OCI-LY7 (cell line): Measurements from ENCODE around the gene CPPED1. TPM values are rescaled to one million over a fixed set of nuclear protein-coding genes. Genes with fewer than 3 reads are reported as not detected.

ENCODE experiments used
- BruUV-seq: library from RNA; stranded (reverse); fragments of 400-500 nt; replicated peaks from 2 replicates; lab custom pipeline; 2021; lab: Mats Ljungman, UMichigan
- CTCF ChIA-PET: fragments of 300-600 bp; sonication (Branson Sonifier 250); formaldehyde crosslinking; loops from one replicate; lab custom pipeline; 2022; ENCODE audit warnings: antibody characterized with exemption; ENCODE audit not compliant: unreplicated experiment; lab: Charles Lee
- POLR2A ChIA-PET: fragments of 300-600 bp; sonication (Branson Sonifier 250); formaldehyde crosslinking; loops from one replicate; lab custom pipeline; 2022; ENCODE audit warnings: antibody characterized with exemption; lab: Charles Lee
- DNase-seq: peaks from one replicate; pipeline ENCODE4 v3.0.0-alpha.2; 2015; ENCODE audit warnings: low spot score
- H2AFZ ChIP-seq: fragments of 200-600 bp; sonication (generic), shearing (Covaris generic); 2 replicates; pipeline ENCODE4 v1.6.1; 2014; ENCODE audit warnings: mild to moderate bottlenecking, antibody characterized with exemption, low read length, moderate library complexity
- H3K27ac ChIP-seq: fragments of 200-600 bp; sonication (generic); 2 replicates; pipeline ENCODE4 v1.5.1; 2014; ENCODE audit warnings: mixed run types, low read depth, mild to moderate bottlenecking, moderate library complexity, low read length, inconsistent platforms; ENCODE audit not compliant: poor library complexity, severe bottlenecking
- H3K36me3 ChIP-seq: fragments of 200-600 bp; sonication (generic); 2 replicates; pipeline ENCODE4 v1.6.1; 2014; ENCODE audit warnings: mild to moderate bottlenecking, antibody characterized with exemption, low read length, moderate library complexity, mixed read lengths; ENCODE audit not compliant: insufficient read depth
- H3K4me1 ChIP-seq: fragments of 200-600 bp; sonication (generic); 2 replicates; pipeline ENCODE4 v1.5.1; 2014; ENCODE audit warnings: mild to moderate bottlenecking, low read length; ENCODE audit not compliant: insufficient read depth, poor library complexity, severe bottlenecking
- H3K4me2 ChIP-seq: fragments of 200-600 bp; sonication (generic); 2 replicates; pipeline ENCODE4 v1.6.1; 2014; ENCODE audit warnings: mild to moderate bottlenecking, low read length
- H3K4me3 ChIP-seq: fragments of 200-600 bp; sonication (generic); 2 replicates; pipeline ENCODE4 v1.5.1; 2014; ENCODE audit warnings: mild to moderate bottlenecking, low read depth, low read length; ENCODE audit not compliant: poor library complexity, severe bottlenecking
- H3K79me2 ChIP-seq: fragments of 200-600 bp; sonication (generic); 2 replicates; pipeline ENCODE4 v1.6.1; 2016; ENCODE audit warnings: low read depth, mild to moderate bottlenecking, low read length, moderate library complexity, mixed read lengths; ENCODE audit not compliant: insufficient read depth
- H3K9me2 ChIP-seq: fragments of 200-600 bp; sonication (generic); 2 replicates; pipeline ENCODE4 v1.6.1; 2016; ENCODE audit warnings: mild to moderate bottlenecking, low read length, mixed read lengths; ENCODE audit not compliant: insufficient read depth
- H3K9me3 ChIP-seq: fragments of 200-600 bp; sonication (generic); 2 replicates; pipeline ENCODE4 v1.6.1; 2014; ENCODE audit warnings: mild to moderate bottlenecking, mixed run types, low read length, mixed read lengths
- H4K20me1 ChIP-seq: fragments of 200-600 bp; sonication (generic); 2 replicates; pipeline ENCODE4 v1.6.1; 2014; ENCODE audit warnings: mild to moderate bottlenecking, antibody characterized with exemption, low read length, moderate library complexity, mixed read lengths; ENCODE audit not compliant: insufficient read depth
- EZH2phosphoT487 ChIP-seq: fragments of 200-600 bp; sonication (generic); IDR thresholded peaks from 2 replicates; pipeline ENCODE4 v1.6.1; 2018; ENCODE audit warnings: low read depth, borderline replicate concordance, mild to moderate bottlenecking, mixed run types, antibody characterized with exemption, low read length, moderate library complexity, mixed read lengths
- intact Hi-C: fragments of 100-400 bp; cut with micrococcal nuclease; formaldehyde crosslinking; loops from one replicate; pipeline ENCODE4 v1.10.0; 2022; ENCODE audit not compliant: unreplicated experiment
- total RNA-seq, 2 experiments: library from RNA; depleted of rRNA in 1 of 2; stranded (reverse); fragments of >200 nt in 1 of 2; shearing (Covaris generic) in 1 of 2; gene quantifications; 2 replicates each; pipeline ENCODE4 v1.2.3, GENCODE V29; 2014 to 2022
- TF ChIP-seq, protein P1 (sequence below): fragments of 200-600 bp; sonication (generic); conservative IDR thresholded peaks from 2 replicates; pipeline ENCODE4 v1.5.1; 2014; ENCODE audit warnings: mild to moderate bottlenecking, antibody characterized with exemption, low read length, moderate library complexity, mixed read lengths

The CPPED1 gene
- total RNA-seq, 2 experiments from 2014 or later = 8.6 to 14.2 TPM

- no peak for DNase-seq
Measured at GRCh38 chr16:12744860-12745259, 58.8 kb downstream of the CPPED1 start.

GRCh38 chr16:12742741-12743140 lies 60.9 kb downstream of the CPPED1 start:
- TF ChIP-seq EZH2phosphoT487 = no peak
- TF ChIP-seq, protein P1, sequence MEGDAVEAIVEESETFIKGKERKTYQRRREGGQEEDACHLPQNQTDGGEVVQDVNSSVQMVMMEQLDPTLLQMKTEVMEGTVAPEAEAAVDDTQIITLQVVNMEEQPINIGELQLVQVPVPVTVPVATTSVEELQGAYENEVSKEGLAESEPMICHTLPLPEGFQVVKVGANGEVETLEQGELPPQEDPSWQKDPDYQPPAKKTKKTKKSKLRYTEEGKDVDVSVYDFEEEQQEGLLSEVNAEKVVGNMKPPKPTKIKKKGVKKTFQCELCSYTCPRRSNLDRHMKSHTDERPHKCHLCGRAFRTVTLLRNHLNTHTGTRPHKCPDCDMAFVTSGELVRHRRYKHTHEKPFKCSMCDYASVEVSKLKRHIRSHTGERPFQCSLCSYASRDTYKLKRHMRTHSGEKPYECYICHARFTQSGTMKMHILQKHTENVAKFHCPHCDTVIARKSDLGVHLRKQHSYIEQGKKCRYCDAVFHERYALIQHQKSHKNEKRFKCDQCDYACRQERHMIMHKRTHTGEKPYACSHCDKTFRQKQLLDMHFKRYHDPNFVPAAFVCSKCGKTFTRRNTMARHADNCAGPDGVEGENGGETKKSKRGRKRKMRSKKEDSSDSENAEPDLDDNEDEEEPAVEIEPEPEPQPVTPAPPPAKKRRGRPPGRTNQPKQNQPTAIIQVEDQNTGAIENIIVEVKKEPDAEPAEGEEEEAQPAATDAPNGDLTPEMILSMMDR = no peak
- no peak for DNase-seq
- H3K4me1 ChIP-seq = no peaks in the 10 kb centered on the region
- no TSS peak for BruUV-seq
- H3K4me2 ChIP-seq = no peak overlapping the region
- no peaks in the 10 kb centered on the region for H4K20me1 ChIP-seq
- H2AFZ ChIP-seq = no peak overlapping the region
- H3K9me3 ChIP-seq = peaks cover 11% of the 10 kb centered on the region
- H3K79me2 ChIP-seq = no peaks in the 10 kb centered on the region
- intact Hi-C loops = no loop called here
- H3K4me3 ChIP-seq = no peak overlapping the region
- no peak overlapping the region for H3K27ac ChIP-seq
- ChIA-PET POLR2A (no interaction called here), CTCF (no interaction called here)
- H3K36me3 ChIP-seq = peaks cover 8% of the 10 kb centered on the region; the same call in 1 of the 2 replicates
- H3K9me2 ChIP-seq = no peaks in the 10 kb centered on the region

More at GRCh38 chr16:12744860-12745259, 58.8 kb downstream of the CPPED1 start:
- Histone ChIP-seq H3K36me3 (peaks cover 8% of the 10 kb centered on the region; the same call in 1 of the 2 replicates), H3K27ac (no peak overlapping the region), H2AFZ (no peak overlapping the region), H3K9me2 (no peaks in the 10 kb centered on the region), H3K4me1 (no peaks in the 10 kb centered on the region), H4K20me1 (no peaks in the 10 kb centered on the region), H3K79me2 (no peaks in the 10 kb centered on the region), H3K9me3 (peaks cover 11% of the 10 kb centered on the region), H3K4me2 (no peak overlapping the region), H3K4me3 (no peak overlapping the region)
- TF ChIP-seq, protein P1 = no peak
- TF ChIP-seq EZH2phosphoT487 = no peak
- intact Hi-C loops = no loop called here
- CTCF ChIA-PET = no interaction called here
- BruUV-seq = no TSS peak
- POLR2A ChIA-PET = no interaction called here

DNA sequence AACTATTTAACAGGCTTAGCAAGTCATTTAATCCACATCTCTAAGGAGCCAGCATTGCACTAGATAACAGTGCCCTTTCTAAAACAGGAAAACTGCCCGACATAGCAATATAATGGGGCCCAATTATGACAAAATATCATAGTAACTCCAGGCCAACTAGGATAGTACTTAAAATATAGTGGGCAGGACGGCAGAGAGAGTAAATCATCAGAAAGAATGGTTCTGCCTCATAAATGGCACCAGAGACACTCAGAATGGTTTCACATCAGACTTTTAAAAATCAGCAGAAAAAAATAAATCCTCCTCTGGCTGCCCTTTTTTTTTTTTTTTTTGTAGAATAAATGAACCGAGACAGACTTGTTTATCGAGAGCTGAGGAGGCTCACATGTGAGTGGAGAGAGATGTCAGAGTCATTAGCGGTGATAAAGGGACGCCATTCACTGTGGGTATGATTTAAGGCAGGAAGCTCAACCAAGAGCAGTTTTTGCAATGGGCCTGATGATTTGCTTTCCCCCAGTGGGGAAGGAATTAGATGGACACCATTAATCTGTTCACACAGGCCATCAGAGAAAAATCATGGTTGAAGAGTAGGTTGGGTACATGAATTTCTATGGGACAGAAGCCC lies 62.6 kb downstream of the CPPED1 start:
- POLR2A ChIA-PET = no interaction called here
- H3K79me2 ChIP-seq = no peaks in the 10 kb centered on the region
- H3K4me3 ChIP-seq = no peak overlapping the region
- intact Hi-C loops = no loop called here
- CTCF ChIA-PET = no interaction called here
- no peaks in the 10 kb centered on the region for H4K20me1 ChIP-seq
- H3K9me3 ChIP-seq = peaks cover 11% of the 10 kb centered on the region
- no peaks in the 10 kb centered on the region for H3K9me2 ChIP-seq
- no peak for DNase-seq
- H3K4me2 ChIP-seq = no peak overlapping the region
- H3K4me1 ChIP-seq = no peaks in the 10 kb centered on the region
- TF ChIP-seq EZH2phosphoT487 = no peak
- TF ChIP-seq, protein P1 = no peak
- no TSS peak for BruUV-seq
- H3K27ac ChIP-seq = no peak overlapping the region
- peaks cover 8% of the 10 kb centered on the region; the same call in 1 of the 2 replicates for H3K36me3 ChIP-seq
- H2AFZ ChIP-seq = no peak overlapping the region
